Activated T-helper 1 cell treated with anti-CD3 and anti-CD28 coated beads, Interleukin-12 subunit alpha, Interleukin-12 subunit beta, Interleukin-2, Interleukin-4 antibody, amounts not matched to agents 30 ng/mL and 10 ng/mL and 1 ng/mL, durations not matched to agents 14 hours and 24 hours and 36 hours (primary cell): ENCODE measurements around the gene COX7A1. TPM values are rescaled to one million over a fixed set of nuclear protein-coding genes. Genes with fewer than 3 reads are reported as not detected.
"Not testable (repeated sequence)": the region's sequence is repeated elsewhere in the genome, so short reads cannot be mapped to it uniquely, and the experiment has no call there.

Experiments
- DNase-seq: peaks from one replicate; pipeline ENCODE4 v3.0.0; 2021; ENCODE audit warnings: low spot score
- H3K27ac Mint-ChIP-seq: one replicate; pipeline ENCODE4 v1.8.0; 2021; ENCODE audit warnings: mild to moderate bottlenecking, mixed read lengths
- H3K27me3 Mint-ChIP-seq: one replicate; pipeline ENCODE4 v1.8.0; 2022; ENCODE audit warnings: mild to moderate bottlenecking, moderate library complexity, mixed read lengths; ENCODE audit not compliant: insufficient read depth
- H3K36me3 Mint-ChIP-seq: one replicate; pipeline ENCODE4 v1.8.0; 2021; ENCODE audit warnings: low read depth, mixed read lengths
- H3K4me1 Mint-ChIP-seq: one replicate; pipeline ENCODE4 v1.8.0; 2021; ENCODE audit warnings: low read depth, mixed read lengths
- H3K4me3 Mint-ChIP-seq: one replicate; pipeline ENCODE4 v1.8.0; 2021; ENCODE audit warnings: mild to moderate bottlenecking, moderate library complexity, mixed read lengths
- H3K9me3 Mint-ChIP-seq: one replicate; pipeline ENCODE4 v1.8.0; 2021; ENCODE audit warnings: mixed read lengths
- intact Hi-C: fragments of 100-400 bp; cut with micrococcal nuclease; formaldehyde crosslinking; loops from one replicate; pipeline ENCODE4 v1.15.1; 2024
- total RNA-seq: library from RNA; stranded (reverse); gene quantifications from 2 replicates; pipeline ENCODE4 v1.2.3, GENCODE V29; 2022

COX7A1 gene
- not detected in 2 replicates for total RNA-seq

DNA sequence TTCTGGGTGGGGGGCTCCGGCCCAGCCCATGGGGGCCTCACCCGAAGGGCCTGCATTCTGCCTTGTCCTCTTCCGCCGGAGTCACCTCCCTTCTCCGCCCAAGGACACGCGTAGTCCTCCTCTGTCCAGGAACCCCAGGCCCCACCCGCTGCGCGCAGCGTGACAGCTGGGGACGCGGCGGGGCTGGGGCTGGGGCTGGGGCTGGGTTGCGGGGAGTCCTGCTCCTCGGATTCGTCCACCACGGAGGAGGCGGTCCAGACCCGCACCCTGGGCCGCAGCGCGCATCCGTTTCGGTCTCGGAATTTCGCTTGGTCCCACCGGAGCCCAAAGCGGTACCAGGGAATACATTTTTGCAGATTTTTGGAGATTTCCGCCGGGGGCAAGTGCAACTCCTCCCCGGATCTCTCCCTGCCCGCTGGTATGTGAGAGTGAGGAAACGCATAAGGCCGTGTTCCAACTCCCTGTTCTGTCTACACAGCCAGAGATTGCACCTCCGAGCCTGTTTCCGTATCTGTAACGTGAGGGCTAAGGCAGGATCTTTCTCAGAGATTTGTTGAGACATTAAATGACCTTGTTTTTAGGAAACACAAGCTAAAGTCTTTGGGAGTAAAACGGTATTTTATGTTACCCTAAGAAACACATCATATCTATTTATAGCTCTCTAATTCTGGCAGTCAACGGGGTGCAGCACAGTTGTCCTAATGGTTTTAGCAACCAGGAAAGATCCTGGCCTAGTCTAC lies at the start of gene COX7A1:
TSS of gene COX7A1 (minus strand) at position 96 of the 740 bp plus-strand sequence. CDS start at position 56, 40 bp downstream.
- intact Hi-C loops: no loop called here

DNA sequence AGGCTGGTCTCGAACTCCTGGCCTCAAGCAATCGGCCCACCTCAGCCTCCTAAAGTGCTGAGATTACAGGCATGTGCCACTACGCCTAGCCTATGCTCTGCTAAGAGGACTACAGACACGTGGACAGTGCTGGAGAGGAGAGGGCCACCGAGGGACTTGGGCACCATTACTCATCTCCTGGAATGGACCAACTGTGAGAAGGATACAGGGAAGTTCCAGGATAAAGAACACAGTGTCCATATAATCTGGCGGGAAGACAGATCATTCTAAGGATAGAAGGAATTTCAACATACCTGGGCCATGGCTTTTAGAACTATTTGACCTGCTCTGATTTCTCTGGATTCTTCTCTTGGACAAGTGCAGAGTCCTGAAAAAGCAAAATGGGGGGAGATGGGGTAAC lies 49.4 kb upstream of the COX7A1 start:
- H3K27ac Mint-ChIP-seq: no peak overlapping the region
- no peaks in the 10 kb centered on the region for H3K27me3 Mint-ChIP-seq
- DNase-seq: no peak
- no peak overlapping the region for H3K4me3 Mint-ChIP-seq
- H3K4me1 Mint-ChIP-seq: no peaks in the 10 kb centered on the region
- H3K9me3 Mint-ChIP-seq: no peaks in the 10 kb centered on the region
- H3K36me3 Mint-ChIP-seq: peaks cover 2% of the 10 kb centered on the region
- intact Hi-C loops: no loop called here

More for the DNA sequence above, at the start of gene COX7A1:
- Mint-ChIP-seq H3K27me3 (no peaks in the 10 kb centered on the region), H3K4me3 (no peak within 1 kb of the TSS), H3K4me1 (peaks cover 6% of the 10 kb centered on the region), H3K9me3 (no peaks in the 10 kb centered on the region), H3K27ac (no peak within 1 kb of the TSS), H3K36me3 (peaks cover 28% of the 10 kb centered on the region)
- DNase-seq: no peak

DNA sequence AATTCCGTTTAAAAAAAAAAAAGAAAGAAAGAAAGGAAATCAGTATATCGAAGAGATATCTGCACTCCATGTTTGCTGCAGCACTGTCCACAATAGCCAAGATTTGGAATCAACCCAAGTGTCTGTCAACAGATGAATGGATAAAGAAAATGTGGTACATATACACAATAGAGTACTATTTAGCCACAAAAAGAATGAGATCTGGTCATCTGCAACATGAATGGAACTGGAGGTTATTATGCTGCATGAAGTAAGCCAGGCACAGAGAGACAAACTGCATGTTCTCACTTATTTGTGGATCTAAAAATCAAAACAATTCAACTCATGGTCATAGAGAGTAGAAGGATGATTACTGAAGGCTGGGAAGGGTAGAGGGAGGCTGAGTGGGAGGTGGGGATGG lies 45.9 kb upstream of the COX7A1 start:
- DNase-seq: no peak

DNA sequence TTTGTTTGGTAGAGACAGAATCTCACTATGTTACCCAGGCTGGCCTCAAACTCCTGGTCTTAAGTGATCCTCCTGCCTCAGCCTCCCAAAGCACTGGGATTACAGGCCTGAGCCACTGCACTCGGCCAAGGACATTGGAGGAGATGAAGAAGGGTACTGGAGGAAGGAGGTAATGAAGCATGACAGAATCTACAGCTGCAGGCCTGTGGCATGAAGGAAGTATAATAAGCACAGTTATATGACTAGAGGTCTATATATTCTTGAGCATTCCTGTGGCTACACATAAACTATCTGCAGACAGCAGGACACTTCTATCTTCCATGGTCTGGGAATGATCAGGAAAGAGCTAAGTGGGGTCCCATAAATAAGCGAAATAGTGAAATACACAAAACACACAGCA lies 44.0 kb upstream of the COX7A1 start:
- Mint-ChIP-seq H3K36me3 (peaks cover 12% of the 10 kb centered on the region), H3K4me1 (no peaks in the 10 kb centered on the region), H3K27ac (no peak overlapping the region), H3K27me3 (no peaks in the 10 kb centered on the region), H3K9me3 (no peaks in the 10 kb centered on the region), H3K4me3 (no peak overlapping the region)
- intact Hi-C loops: no loop called here
- no peak for DNase-seq

More for the DNA sequence above, 45.9 kb upstream of the COX7A1 start:
- Mint-ChIP-seq H3K4me1 (no peaks in the 10 kb centered on the region), H3K9me3 (no peaks in the 10 kb centered on the region), H3K27ac (no peak overlapping the region), H3K36me3 (peaks cover 10% of the 10 kb centered on the region), H3K4me3 (no peak overlapping the region), H3K27me3 (no peaks in the 10 kb centered on the region)
- intact Hi-C loops: no loop called here

DNA sequence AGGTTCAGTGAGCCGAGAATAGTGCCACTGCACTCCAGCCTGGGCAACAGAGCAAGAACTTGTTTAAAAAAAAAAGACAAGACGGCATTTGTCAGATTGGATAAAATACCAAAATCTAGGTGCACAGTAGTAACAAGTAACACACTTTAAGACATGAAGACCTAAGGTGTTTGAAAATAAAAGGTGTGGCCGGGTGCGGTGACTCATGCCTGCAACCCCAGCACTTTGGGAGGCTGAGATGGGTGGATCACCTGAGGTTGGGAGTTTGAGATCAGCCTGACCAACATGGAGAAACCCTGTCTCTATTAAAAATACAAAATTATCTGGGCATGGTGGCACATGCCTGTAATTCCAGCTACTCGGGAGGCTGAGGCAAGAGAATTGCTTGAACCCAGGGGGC lies 34.5 kb upstream of the COX7A1 start:
- not testable (repeated sequence) for H3K27ac Mint-ChIP-seq, H3K27me3 Mint-ChIP-seq, H3K36me3 Mint-ChIP-seq

DNA sequence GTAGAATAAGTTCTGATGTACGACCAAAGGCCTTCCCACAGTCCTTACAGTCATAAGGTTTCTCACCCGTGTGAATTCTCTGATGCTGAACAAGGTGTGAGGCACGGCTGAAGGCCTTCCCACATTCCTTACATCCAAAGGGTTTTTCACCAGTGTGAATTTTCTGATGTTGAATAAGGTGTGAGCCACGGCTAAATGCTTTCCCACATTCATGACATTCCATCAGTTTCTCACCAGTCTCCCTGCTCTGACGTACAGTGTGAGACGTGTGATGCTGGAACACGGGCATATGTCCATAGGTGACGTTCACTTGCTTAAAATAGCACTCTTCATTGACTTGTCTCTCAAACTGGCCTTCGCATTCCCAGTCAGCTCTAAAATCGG lies 31.0 kb upstream of the COX7A1 start:
- Mint-ChIP-seq H3K9me3 (no peaks in the 10 kb centered on the region), H3K4me3 (no peak overlapping the region), H3K36me3 (no peaks in the 10 kb centered on the region), H3K27ac (no peak overlapping the region), H3K27me3 (no peaks in the 10 kb centered on the region), H3K4me1 (no peaks in the 10 kb centered on the region)
- intact Hi-C loops: no loop called here
- DNase-seq: no peak

More for the DNA sequence above, 34.5 kb upstream of the COX7A1 start:
- H3K4me1 Mint-ChIP-seq, DNase-seq, intact Hi-C loops, H3K9me3 Mint-ChIP-seq, H3K4me3 Mint-ChIP-seq: not testable (repeated sequence)

DNA sequence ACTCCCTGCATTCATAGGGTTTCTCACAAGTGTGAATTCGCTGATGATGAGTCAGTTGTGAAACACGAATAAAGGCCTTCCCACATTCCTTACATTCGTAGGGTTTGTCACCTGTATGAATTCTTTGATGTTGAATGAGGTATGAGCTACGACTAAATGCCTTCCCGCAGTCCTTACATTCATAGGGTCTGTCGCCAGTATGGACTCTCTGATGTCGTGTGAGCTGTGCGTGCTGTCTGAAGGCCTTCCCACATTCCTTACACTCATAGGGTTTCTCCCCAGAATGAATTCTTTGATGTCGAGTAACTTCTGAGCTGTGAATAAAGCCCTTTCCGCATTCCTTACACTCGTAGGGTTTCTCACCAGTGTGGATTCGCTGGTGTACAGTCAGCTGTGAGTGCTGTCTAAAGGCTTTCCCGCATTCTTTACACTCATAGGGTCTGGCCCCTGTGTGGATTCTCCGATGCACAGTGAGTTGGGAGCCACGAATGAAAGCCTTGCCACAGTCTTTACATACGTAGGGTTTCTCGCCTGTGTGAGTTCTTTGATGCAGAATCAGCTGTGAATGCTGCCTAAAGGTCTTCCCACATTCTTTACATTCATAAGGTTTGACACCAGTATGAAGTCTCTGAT lies 30.5 kb upstream of the COX7A1 start:
- intact Hi-C loops: no loop called here
- no peaks in the 10 kb centered on the region for H3K27me3 Mint-ChIP-seq
- no peaks in the 10 kb centered on the region for H3K36me3 Mint-ChIP-seq
- H3K27ac Mint-ChIP-seq: no peak overlapping the region
- no peak for DNase-seq
- no peaks in the 10 kb centered on the region for H3K4me1 Mint-ChIP-seq
- no peaks in the 10 kb centered on the region for H3K9me3 Mint-ChIP-seq
- no peak overlapping the region for H3K4me3 Mint-ChIP-seq

DNA sequence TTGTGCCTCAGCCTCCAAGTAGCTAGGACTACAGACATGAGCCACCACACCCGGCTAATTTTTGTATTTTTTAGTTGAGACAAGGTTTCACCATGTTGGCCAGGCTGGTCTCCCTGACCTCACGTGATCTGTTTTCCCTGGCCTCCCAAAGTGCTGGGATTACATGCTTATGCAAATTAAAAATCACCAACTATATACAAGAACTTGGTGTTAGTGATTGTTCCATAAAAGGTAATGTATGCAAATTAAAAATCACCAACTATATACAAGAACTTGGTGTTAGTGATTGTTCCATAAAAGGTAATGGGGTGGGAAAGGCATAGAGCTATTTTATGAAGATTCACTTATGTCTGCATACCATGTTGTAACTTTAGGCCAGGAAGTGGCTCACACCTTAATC lies 26.8 kb upstream of the COX7A1 start:
- DNase-seq, H3K36me3 Mint-ChIP-seq, H3K27ac Mint-ChIP-seq, H3K4me3 Mint-ChIP-seq, H3K27me3 Mint-ChIP-seq, H3K9me3 Mint-ChIP-seq, H3K4me1 Mint-ChIP-seq, intact Hi-C loops: not testable (repeated sequence)

DNA sequence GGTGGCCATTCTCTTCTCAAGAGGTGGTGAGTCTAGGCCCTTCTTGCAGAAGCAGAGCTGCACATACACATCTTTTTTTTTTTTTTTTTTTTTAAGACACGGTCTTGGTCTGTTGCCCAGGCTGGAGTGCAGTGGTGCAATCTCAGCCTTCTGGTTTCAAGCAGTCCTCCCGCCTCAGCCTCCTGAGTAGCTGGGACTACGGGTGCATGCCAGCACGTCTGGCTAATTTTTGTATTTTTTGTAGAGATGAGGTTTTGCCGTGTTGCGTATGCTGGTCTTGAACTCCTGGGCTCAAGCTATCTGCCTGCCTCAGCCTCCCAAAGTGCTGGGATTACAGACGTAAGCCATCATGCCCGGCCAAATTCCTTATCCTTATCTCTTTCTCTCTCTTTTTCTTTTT lies 21.6 kb upstream of the COX7A1 start:
- H3K27ac Mint-ChIP-seq, H3K9me3 Mint-ChIP-seq, H3K36me3 Mint-ChIP-seq, intact Hi-C loops, H3K4me1 Mint-ChIP-seq, DNase-seq, H3K27me3 Mint-ChIP-seq, H3K4me3 Mint-ChIP-seq: not testable (repeated sequence)

DNA sequence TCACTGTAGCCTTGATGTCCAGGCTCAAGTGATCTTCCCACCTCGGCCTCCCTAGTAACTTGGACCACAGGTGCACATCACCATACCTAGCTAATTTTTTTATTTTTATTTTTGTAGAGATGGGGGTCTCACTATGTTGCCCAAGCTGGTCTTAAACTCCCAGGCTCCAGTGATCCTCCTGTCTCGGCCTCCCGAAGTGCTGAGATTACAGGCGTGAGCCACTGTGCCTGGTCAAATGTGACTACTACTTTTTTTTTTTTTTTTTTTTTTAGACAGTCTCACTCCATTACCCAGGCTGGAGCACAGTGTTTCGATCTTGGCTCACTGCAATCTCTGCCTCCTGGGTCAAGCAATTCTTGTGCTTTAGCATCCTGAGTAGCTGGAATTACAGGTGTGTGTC lies 20.6 kb upstream of the COX7A1 start:
- Mint-ChIP-seq H3K27ac (no peak overlapping the region), H3K36me3 (no peaks in the 10 kb centered on the region), H3K4me3 (no peak overlapping the region), H3K4me1 (no peaks in the 10 kb centered on the region), H3K27me3 (peaks cover 1% of the 10 kb centered on the region), H3K9me3 (no peaks in the 10 kb centered on the region)
- intact Hi-C loops: no loop called here
- DNase-seq: no peak

DNA sequence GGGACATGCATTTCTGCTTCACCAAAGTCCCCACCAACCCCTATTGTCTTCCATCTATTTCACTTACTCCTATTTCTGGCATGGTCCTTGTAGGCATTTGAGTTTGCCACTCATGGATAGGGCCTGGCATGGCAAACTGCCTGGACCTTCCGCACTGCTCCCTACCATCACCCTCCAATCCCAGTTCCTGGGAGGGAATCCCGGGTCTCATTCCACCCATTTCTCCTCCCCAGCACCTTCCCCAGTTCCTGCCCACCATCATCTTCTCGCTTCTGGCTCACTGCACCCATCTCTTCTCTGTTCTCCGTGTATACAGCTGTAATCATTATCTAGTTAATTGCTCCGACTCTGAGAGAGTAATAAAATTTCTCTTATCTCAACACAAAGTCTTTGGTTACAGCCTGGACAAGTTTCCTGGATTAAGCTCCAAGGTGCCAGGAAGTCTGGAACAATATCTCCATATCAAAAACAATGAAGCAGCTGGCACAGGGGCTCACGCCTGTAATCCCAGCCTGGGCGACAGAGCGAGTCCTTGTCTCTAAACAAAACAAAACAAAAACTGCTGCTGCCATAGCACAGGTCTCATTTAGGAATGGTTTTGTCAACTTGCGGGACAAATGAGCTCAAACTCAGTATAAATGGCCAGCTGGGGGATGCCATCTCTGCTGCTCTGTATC lies 17.0 kb upstream of the COX7A1 start:
- H3K27ac Mint-ChIP-seq: no peak overlapping the region
- no peaks in the 10 kb centered on the region for H3K4me1 Mint-ChIP-seq
- no peaks in the 10 kb centered on the region for H3K36me3 Mint-ChIP-seq
- H3K27me3 Mint-ChIP-seq: peaks cover 1% of the 10 kb centered on the region
- H3K9me3 Mint-ChIP-seq: no peaks in the 10 kb centered on the region
- intact Hi-C loops: no loop called here
- no peak overlapping the region for H3K4me3 Mint-ChIP-seq
- no peak for DNase-seq

DNA sequence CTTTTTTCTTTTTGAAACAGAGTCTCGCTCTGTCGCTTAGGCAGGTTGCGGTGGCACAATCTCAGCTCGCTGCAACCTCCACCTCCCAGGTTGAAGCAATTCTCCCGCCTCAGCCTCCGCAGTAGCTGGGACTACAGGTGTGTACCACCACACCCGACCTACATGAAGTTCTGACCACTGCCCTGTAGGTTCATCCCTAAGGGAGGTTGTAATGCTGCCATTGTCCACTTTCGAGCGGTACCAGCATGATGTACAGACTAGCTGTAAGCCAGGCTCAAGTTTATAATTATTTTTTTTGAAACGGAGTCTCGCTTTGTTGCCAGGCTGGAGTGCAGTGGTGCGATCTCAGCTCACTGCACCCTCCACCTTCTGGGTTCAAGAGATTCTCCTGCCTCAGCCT lies 11.6 kb upstream of the COX7A1 start:
- no peaks in the 10 kb centered on the region for H3K4me1 Mint-ChIP-seq
- H3K27me3 Mint-ChIP-seq: no peaks in the 10 kb centered on the region
- no peak overlapping the region for H3K4me3 Mint-ChIP-seq
- H3K27ac Mint-ChIP-seq: no peak overlapping the region
- no peak for DNase-seq
- H3K36me3 Mint-ChIP-seq: peaks cover 7% of the 10 kb centered on the region
- intact Hi-C loops: no loop called here
- H3K9me3 Mint-ChIP-seq: no peaks in the 10 kb centered on the region

DNA sequence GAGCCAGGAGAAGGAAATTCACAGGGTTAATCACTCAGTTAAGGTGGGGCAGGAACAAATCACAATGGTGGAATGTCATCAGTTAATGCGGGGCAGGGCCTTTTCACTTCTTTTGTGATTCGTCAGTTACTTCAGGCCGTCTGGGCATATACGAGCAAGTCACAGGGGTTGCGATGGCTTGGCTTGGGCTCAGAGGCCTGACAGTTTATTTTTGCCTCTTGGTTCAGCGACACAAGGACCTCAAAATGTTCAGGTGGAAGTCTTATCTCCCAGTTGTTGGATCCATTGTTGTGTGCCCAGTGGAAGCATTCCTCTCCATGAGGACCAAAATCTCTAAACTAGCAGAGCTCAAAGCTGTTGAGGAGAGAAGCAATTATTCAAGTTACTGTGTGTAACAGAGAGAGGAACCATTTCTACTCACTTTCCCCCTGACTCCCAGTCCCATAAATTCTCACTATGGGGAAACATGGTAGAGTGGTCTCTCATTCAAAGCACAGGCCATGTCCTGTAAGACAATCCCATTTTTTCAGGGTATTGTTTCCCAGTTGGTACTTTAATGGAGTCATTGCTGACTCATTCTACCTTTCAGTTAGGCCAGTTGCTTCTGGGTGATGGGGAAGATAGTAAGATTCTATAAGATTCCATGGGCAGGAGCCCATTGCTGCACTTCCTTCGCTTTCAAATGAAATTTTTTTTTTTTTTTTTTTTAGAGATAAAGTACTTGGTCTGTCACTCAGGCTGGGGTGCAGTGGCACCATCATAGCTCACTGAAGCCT lies 8.8 kb upstream of the COX7A1 start:
- no peak overlapping the region for H3K27ac Mint-ChIP-seq
- H3K9me3 Mint-ChIP-seq: no peaks in the 10 kb centered on the region
- peaks cover 7% of the 10 kb centered on the region for H3K36me3 Mint-ChIP-seq
- H3K4me1 Mint-ChIP-seq: peaks cover 6% of the 10 kb centered on the region
- H3K27me3 Mint-ChIP-seq: no peaks in the 10 kb centered on the region
- DNase-seq: no peak
- intact Hi-C loops: no loop called here
- H3K4me3 Mint-ChIP-seq: no peak overlapping the region
